ENCODE data around the gene BRSK2. TPM values are rescaled to one million over a fixed set of nuclear protein-coding genes. Genes with fewer than 3 reads are reported as not detected.

The BRSK2 gene
- total RNA-seq, 1 donor from 2014 or later = 0.11 TPM

DNA sequence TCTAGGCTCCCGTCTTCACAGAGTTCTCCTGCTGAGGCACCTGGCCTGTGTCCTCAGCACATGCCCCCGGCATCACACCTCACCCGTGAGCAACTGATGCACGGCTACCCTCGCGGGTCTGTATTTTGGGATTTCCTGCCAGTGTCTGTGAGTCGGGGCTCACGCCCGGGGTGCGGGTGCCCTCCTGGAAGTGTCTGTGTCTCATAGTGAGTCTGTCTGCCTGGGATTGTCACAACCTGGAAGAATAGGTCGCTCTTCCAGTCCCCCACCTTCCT lies 11.4 kb downstream of the BRSK2 start:
- ATAC-seq (ENCODE audit: low read depth) (no peak), DNase-seq (no peak)
- ChIA-PET POLR2A (no interaction called here), CTCF (interaction anchor here (0.7 kb wide), 1 partner anchor 10 kb away, joined by 3 read pairs; no protein-coding TSS in a partner anchor)
- intact Hi-C loops (cut with micrococcal nuclease) = no loop called here
- H3K36me3 Mint-ChIP-seq (ENCODE audit: low read depth) = no peaks in the 10 kb centered on the region
- H3K4me3 Mint-ChIP-seq = no peak overlapping the region
- TF ChIP-seq, protein P1, sequence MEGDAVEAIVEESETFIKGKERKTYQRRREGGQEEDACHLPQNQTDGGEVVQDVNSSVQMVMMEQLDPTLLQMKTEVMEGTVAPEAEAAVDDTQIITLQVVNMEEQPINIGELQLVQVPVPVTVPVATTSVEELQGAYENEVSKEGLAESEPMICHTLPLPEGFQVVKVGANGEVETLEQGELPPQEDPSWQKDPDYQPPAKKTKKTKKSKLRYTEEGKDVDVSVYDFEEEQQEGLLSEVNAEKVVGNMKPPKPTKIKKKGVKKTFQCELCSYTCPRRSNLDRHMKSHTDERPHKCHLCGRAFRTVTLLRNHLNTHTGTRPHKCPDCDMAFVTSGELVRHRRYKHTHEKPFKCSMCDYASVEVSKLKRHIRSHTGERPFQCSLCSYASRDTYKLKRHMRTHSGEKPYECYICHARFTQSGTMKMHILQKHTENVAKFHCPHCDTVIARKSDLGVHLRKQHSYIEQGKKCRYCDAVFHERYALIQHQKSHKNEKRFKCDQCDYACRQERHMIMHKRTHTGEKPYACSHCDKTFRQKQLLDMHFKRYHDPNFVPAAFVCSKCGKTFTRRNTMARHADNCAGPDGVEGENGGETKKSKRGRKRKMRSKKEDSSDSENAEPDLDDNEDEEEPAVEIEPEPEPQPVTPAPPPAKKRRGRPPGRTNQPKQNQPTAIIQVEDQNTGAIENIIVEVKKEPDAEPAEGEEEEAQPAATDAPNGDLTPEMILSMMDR (IDR thresholded peaks at IDR 0.05) = no peak
- no peaks in the 10 kb centered on the region for H3K9me3 Mint-ChIP-seq
- no peak overlapping the region for H3K27ac Mint-ChIP-seq
- H3K27me3 Mint-ChIP-seq = peaks cover 10% of the 10 kb centered on the region
- H3K4me1 Mint-ChIP-seq = no peaks in the 10 kb centered on the region

DNA sequence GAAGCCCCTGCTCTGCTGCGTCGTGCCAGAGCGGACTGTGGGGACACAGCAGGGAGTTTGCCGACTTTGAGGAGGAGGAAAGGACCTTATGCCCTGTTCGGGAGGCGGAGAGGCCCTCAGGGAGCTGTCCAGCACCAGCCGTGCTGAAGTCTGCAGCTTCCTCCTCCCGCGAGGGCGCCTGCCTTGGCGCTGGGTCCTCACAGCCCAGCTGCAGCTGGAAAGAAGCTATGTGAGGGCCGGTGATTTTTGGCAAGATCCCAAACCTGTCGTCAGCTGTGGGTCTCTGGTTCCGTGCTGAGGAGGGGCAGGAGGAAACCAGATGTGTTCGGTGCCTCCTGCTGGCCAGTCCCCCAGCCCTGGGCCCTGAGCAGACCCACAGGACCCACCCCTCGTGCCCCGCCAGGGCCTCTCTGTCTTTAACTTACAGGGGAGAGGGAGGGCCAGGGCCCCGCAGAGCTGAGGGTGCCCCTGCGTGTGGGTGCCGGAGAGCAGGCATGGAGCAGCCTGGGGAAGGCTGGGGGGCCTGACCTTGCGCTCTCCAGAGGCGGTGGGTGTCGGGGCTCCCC lies 12.0 kb downstream of the BRSK2 start:
- H3K4me1 Mint-ChIP-seq = no peaks in the 10 kb centered on the region
- ChIA-PET POLR2A (no interaction called here), CTCF (interaction anchor here (0.7 kb wide), 1 partner anchor 10 kb away, joined by 3 read pairs; no protein-coding TSS in a partner anchor)
- H3K27ac Mint-ChIP-seq = no peak overlapping the region
- TF ChIP-seq, protein P1 (IDR thresholded peaks at IDR 0.05) = no peak
- peaks cover 10% of the 10 kb centered on the region for H3K27me3 Mint-ChIP-seq
- H3K4me3 Mint-ChIP-seq = no peak overlapping the region
- no peaks in the 10 kb centered on the region for H3K9me3 Mint-ChIP-seq
- DNase-seq (no peak), ATAC-seq (ENCODE audit: low read depth) (peak; percentile 56)
- intact Hi-C loops (cut with micrococcal nuclease) = no loop called here
- H3K36me3 Mint-ChIP-seq (ENCODE audit: low read depth) = no peaks in the 10 kb centered on the region

DNA sequence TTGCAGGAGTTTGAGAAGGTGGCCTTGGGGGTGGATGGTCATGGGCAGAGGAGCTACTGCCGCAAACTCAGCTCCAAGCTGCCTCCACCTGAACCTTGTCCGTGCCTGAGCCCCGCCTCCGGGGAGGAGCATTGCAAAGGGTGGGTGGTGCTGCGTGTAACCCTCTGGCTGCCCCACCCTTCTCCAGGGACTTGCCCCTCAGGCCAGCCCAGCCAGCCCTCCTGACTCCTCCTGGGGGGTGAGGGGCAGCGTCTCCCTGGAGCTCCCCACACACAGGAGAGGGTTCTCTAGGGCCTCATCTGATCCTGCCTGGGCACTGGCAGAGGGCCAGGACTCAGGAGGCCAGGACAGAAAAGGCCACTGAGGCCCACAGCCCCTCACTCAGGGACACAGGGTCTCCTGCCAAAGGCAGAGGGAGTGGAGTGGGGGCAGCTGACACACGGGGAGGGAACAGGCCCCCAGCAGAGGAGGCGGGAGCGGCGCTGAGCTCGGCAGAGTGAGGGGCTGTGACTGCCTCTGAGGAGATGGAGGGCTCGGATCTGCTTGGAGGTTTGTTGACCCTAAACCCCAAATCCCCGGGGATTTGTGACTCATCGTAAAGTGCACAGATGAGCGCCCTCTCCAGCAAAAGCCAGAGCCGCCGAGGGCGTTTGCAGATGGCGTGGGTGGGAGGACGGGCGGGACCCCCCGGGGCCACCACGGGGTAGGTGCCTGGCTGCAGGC lies 12.8 kb downstream of the BRSK2 start:
- DNase-seq (no peak), ATAC-seq (ENCODE audit: low read depth) (peak; percentile 28)
- Mint-ChIP-seq H3K9me3 (no peaks in the 10 kb centered on the region), H3K36me3 (ENCODE audit: low read depth) (no peaks in the 10 kb centered on the region), H3K4me3 (no peak overlapping the region), H3K4me1 (no peaks in the 10 kb centered on the region), H3K27me3 (peaks cover 10% of the 10 kb centered on the region), H3K27ac (no peak overlapping the region)
- intact Hi-C loops (cut with micrococcal nuclease) = no loop called here
- ChIA-PET POLR2A (interaction anchor here (0.5 kb wide), 1 partner anchor 483 kb away, joined by 9 read pairs; no protein-coding TSS in a partner anchor), CTCF (no interaction called here)
- TF ChIP-seq, protein P1 (IDR thresholded peaks at IDR 0.05) = no peak

DNA sequence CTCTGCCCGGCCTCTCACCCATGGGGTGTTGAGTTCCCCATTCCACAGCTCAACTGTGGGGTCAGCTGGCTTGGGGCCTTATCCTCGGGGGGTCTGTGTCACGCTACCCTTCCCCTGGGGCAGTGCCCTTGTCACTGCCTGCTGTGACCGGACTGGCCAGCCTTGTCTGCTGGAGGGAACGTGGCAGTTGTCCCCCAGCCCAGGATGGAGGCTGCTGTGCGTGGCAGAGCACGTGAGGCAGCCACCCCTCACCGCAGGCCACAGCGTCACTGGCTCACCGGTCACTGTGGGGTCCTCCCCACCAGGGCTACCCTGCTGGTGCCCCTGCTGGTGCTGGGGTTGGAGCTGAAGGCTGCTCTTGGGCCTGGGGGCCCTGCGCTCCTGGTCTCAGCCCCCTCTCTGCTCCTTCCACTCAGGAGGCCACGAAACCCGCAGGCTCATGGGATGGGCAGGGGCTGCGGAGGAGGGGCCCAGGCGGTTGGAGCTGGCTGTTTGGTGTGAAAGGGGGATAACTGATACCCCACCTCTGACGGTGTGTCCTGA lies 13.4 kb downstream of the BRSK2 start:
- intact Hi-C loops (cut with micrococcal nuclease) = no loop called here

More for the DNA sequence above, 13.4 kb downstream of the BRSK2 start:
- Mint-ChIP-seq H3K36me3 (ENCODE audit: low read depth) (no peaks in the 10 kb centered on the region), H3K4me3 (no peak overlapping the region), H3K4me1 (no peaks in the 10 kb centered on the region), H3K9me3 (no peaks in the 10 kb centered on the region), H3K27me3 (peaks cover 10% of the 10 kb centered on the region), H3K27ac (no peak overlapping the region)
- DNase-seq (no peak), ATAC-seq (ENCODE audit: low read depth) (no peak)
- CTCF ChIA-PET = no interaction called here
- TF ChIP-seq, protein P1 (IDR thresholded peaks at IDR 0.05) = no peak
- POLR2A ChIA-PET = interaction anchor here (0.5 kb wide), 1 partner anchor 484 kb away, joined by 9 read pairs; no protein-coding TSS in a partner anchor

Measured in activated B cell treated with CpG ODN at 0.5 μM for 24 hours (primary cell).